GM18499 (cell line): ENCODE measurements around the gene MROH2A.
A peak's percentile ranks its signal among the peaks of the same experiment; 100 is the strongest.
"Not testable (repeated sequence)": the region's sequence is repeated elsewhere in the genome, so short reads cannot be mapped to it uniquely, and the experiment has no call there.

Experiments
- ATAC-seq: cut with Tn5 transposase; IDR thresholded peaks from one replicate; pipeline ENCODE4 v1.9.1; 2021; ENCODE audit warnings: moderate number of reproducible peaks; ENCODE audit not compliant: insufficient read depth, unreplicated experiment

The MROH2A gene

DNA sequence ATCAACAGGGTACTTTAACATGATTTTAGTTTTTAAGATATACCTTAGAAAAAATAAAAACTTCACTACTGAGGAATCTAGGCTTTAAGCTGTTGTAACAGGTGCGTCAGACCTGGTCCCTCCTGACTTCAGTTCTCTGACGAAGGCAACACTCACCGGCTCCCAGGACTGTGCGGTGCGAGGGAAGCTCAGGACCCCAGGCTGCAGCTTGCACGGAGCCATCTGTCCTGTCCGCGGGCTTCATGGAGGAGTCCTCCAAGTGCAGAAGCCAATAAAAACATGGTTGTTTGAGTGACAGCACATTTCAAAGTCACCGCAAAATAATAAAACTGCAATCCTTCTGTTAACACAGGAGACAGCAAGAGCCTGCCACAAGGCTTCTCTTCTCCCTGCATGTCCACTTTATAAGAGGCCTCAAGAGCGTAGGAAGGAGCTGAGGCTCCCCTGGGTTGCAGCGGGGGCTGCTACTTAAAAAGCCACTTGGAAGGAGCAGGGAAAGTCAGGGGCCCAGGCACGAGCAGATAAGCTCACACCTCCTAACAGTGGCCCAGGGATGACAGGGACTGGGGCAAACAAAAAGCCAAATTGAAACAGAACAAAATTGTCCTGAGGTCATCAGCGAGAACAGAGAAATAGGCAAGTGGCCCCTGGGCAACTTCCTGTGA, 71.6 kb downstream of the MROH2A start:
- no peak for ATAC-seq

DNA sequence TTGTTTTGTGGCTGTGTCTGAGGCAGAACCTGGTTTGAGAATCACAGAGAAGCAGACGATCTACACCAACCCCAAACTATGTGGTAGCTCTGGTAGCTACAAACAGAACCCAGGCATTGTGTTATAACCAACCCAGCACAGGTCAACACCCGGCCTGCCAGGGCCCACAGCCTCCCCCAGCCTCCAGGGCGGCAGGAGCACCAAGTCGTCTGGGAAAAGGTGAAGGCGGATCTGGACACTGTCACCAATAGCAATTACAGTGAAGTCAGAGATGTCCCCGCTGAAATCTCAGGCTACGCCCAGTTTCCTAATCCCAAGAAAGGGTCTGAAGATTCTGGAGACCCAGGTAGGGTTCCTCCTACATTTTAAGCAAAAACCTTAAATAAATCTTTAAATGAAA, 72.6 kb downstream of the MROH2A start:
- no peak for ATAC-seq

DNA sequence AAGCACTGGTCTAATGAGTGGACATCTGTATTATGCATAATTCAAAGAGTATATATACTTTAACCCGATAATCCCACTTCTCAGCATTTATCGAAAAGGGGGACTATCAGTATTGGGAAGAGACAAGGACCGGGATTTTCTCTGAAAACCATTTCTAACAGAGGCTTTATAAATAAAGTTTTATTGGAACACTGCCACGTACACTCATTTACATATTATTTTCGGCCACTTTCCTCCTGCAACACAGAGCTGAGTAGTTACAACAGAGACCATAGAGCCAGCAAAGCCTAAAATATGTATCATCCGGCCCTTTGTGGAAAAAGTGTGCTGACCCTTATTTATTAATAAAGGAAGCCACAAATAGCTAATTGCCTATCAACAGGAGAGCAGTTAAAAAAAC, 73.0 kb downstream of the MROH2A start:
- ATAC-seq = no peak

DNA sequence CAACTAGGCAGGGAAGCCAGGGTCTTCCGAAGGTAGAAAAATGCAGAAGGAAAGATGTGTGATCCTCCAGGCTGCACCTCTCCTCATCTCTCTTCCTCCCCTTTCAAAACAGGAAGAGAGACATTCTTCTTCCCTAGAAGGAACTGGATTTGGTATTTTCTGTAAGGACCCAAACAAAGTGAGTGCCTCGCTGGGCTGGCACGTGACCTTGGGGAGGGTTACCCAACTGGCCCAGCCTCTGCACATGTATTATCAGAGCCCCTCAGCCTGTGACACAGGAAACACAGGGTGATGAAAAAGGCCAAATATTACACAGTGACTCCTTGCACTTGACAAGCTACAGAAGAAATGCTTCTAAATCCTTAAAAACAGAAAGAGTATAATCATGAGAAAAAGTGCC, 73.9 kb downstream of the MROH2A start:
- no peak for ATAC-seq

DNA sequence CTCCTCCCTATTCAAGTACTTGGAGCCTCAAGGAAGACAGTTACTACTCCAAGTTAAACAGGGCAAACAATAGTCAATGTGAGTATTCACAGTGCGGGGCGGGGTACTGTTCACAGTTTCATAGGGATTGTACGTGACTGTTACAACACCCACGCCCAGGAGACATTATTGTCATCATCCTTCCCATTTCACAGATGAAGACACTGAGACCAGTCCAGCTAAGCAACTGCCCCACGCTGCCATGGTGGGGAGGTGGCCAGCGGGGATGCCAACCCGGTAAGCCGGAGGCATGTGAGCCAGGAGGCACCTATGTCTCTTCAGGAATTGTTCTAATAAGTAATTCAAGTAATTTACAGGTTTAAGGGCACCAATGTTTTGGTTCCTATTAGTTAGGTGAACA, 75.2 kb downstream of the MROH2A start:
- no peak for ATAC-seq

DNA sequence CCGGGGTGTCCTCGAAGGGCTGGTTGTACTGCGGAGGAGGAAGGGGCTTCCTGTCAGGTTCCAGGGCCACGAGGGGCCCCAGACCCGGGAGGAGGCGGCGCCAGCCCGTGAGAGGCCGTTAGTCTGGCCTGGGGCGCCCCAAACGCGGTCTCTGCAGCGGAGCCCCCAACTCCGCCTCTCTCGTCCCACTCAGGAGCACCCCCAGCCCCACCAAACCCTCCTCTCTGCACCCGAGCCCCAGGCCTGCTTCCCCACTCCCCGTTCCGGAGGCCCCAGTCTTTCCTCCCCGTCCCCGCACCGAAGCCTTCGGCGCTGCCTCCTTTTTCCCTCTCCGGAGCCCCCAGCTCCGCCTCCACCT, 75.7 kb downstream of the MROH2A start:
- no peak for ATAC-seq

DNA sequence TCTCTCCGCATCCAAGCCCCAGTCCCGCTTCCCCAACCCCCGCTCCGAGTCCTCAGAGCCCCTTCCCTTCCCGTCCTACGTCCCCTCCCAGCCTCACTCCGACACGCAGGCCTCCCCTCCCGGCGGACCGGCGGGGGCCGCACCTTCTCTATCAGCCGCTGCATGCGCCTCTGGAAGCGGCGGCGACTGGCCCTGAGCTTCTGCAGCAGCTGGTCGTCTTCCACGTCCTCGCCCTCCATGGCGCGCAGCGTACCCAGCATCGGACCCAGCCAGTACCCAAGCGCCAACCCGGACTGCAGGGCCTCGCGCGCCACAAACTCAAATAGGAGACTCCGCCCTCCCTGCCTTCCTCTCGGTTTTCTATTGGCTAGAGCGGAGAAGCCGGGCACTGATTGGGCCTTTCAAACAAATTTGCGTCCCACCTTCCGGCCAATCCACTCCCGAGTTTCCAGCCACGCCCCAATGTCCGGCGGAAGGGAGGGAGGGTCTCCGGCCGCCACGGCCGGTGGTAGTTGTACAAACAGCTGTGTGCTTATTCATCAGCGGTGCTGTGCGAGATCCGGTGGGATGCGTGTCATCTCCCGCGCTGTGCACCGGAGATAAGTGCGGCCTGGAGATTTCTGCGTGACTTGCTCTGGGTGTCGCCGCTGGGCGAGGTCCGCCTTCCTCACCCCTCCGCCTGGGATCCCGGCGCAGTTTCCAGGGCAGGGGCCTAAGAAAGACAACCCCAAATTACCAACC, 76.3 kb downstream of the MROH2A start, which contains the start of gene HJURP:
Gene HJURP, minus strand, starts transcription at position 295 of the 741 bp plus-strand sequence. Its CDS starts 35 bp downstream, at position 260.
- ATAC-seq = peak; percentile 81

DNA sequence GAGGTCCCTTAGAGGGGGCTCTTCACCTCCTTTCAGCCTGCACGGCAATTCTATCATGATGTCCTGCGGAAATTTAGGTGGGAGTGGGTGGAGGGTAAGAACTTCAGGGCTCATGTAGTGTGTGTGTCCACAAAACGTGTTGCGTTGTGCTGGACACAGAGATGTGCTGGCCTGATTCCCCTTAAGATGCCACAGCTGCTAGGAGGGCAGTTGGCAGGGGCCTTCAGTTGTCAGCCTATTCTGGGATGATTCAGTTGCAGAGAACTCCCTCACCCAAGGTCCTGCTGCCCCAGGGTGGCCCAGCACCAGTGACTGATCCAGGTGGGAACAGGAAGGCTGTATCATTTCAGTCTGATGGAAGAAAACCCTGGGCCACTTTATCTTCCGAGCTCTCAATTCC, 77.2 kb downstream of the MROH2A start:
- ATAC-seq = no peak

DNA sequence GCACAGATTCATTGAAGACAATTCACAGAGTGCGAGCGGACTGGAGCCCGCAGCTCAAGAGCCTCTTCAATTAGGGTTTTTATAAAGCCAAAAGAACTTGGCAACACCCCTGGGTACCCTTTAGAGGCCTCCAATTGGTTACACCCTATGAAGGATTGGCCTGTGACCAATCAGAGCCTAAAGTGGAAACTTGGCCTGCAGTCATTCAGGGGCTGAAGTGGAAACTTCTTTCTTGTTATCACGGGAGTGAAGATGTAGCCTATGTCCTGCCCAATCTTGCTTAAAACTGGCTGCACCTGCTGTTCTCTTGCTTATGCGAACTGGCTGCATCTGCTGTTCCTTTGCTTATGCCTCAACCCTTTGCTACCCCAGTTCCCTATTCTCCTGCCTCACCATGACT, 78.1 kb downstream of the MROH2A start:
- ATAC-seq = no peak

DNA sequence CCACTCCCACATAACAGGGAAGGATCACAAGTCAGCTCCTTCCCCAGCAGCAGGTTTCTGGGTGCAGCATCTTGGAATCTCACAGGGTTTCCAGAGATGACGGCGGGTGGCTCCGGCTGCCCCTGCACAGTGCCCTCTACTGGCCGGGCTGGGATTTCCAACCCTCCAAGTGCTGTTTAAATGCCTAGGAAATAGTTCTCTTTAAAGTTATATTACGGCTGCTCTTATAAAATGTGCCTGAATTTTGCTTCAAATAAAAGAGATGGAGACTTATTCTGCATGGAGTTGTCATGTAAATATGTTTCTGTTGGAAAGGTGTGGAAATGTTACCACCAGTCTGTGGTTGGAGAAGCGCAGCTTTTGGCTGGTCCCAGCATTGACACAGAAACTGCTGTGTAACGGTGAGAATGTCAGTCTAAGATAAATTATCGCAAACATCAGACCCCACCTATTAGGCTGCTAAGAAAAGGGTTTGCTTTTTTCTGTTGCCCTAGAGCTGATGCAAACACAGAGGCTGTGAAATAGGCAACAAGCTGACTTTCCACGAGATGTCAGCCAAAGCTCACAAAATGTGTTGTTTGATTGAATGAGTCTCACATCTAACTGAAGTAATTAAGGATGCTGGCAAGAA, 79.5 kb downstream of the MROH2A start:
- ATAC-seq = no peak

DNA sequence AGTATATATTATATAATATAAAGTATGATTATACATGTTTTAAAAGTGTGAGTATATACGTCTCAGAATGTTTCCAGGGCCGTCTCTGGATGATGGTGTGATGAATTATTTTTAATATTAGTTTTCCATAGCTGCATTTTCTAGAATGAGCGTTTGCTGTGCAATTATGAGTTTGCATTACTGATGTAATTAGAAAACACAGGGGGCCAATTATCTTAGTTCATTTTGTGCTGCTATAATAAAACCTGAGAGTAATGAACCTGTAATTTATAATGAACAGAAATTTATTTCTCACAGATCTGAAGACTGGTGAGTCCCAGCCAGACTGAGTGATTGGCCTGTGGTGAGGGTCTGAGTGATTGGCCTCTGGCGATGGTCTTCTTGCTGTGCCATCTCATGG, 80.2 kb downstream of the MROH2A start:
- no peak for ATAC-seq

DNA sequence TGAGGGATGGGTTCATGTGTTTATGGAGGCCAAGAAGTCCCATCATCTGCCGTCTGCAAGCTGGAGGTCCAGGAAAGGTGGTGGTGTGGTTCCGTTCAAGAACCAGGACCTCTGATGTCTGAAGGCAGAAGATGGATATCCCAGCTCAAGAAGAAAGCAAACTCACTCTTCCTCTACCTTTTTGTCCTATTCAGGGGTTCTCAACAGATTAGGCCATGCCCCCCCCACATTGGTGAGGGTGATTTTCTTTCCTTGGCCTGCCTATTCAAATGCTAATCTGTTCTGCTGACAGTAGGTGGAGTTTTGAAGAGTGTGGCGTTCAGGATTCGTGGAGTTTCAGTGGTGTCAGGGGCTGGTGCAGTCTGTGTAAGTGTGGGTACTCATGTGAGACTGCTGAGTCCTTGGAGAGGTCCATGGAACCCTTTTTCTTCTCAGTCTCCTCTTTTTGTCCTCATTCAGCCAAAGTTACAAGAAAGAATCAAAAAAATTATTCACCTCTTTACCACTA, 84.2 kb downstream of the MROH2A start:
- ATAC-seq = no peak

DNA sequence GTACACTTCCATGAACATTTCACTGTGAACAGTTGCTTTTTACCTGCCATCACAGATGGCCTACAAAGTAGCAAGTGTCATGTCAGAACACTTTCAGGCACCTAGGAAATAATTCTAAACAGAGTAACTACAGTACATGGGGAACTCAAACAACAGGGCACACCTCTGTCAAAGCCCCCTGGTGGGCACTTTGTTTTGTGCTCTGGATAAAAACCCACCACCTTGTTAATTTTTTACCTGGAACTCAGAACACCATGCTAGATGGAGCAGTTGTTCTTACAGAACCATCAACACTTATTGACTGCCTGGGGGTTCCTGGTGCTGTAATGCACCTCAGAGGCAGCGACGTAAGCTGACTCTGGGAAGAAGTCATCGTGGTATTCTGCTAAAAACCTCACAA, 87.7 kb downstream of the MROH2A start:
- no peak for ATAC-seq

DNA sequence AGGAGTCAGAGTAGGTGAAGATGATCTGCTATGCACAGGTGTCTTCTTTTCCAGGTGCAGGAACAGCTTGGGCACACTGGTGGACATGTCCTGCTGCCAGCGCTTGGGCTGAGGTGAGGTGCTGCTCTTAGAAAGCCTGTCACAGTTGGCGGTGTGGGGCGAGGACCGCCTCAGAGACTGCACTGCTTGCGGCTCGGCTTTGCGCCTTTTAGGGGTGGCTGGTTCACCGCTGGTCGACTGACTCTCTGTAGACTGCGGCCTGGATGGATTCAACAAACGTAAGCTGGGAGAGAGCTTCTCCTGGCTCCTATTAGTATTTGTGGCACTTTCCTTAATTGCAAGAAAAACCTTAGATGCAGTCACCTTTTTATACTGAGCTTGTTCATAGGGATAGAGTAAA, 88.3 kb downstream of the MROH2A start:
- ATAC-seq = no peak

DNA sequence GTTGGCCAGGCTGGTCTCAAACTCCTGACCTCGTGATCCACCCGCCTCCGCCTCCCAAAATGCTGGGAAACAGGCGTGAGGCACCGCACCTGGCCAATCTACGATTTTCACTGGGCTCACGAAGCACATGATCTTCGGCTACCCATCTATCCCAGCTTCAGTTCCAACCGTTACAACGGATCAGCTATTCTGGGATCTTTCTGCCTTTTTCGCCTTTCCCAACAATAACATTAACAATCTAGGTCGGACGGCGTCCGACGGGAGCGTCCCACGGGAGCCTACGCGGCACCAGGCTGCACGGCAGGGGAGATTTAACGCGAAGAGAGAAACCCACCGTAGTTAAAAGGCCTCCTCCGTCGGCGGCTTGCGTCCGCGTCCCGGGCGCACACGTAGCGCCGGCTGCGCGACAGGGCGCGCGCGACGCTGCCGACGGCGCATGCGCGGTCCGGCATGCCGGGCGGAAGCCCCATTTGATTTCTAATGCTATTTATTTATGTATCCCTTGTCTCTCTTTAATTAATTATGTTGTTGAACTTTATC, 89.9 kb downstream of the MROH2A start, which contains the start of gene MSL3B:
Gene MSL3B, minus strand, starts transcription at position 394 of the 540 bp plus-strand sequence.
- no peak for ATAC-seq

DNA sequence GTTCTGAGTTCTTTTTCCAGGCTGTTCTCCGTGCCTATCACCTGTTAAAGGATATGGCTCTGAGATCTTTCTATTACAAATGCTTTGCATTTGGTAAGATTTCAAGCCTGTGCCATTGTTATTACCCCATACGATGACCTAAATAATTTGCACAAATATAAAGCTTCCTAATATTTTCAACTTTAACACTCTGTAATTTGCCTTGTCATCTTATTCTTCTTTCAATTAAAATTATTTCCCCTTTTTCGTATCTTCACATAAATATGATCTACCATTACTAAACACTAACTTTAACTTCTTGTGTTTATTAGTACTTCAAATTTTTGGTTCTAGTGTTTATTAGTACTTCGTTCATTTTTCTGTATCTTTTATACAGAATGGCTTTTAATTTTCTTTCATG, 93.3 kb downstream of the MROH2A start:
- no peak for ATAC-seq

DNA sequence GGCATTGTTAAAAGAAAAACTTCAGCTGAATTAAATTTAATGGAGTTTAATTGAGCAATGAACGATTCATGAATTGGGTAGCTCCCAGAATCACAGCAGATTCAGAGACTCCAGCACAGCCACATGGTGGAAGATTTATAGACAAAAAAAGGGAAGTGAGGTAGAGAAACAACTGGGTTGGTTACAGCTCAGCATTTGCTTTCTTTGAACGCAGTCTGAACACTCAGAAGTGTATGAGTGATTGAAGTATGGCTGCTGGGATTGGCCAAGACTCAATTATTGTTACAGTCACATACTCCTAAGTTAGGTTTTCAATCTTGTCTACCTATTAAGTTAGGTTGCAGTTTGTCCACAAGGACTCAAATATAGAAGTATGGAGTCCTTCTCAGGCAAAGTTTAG, 94.0 kb downstream of the MROH2A start:
- ATAC-seq = not testable (repeated sequence)

DNA sequence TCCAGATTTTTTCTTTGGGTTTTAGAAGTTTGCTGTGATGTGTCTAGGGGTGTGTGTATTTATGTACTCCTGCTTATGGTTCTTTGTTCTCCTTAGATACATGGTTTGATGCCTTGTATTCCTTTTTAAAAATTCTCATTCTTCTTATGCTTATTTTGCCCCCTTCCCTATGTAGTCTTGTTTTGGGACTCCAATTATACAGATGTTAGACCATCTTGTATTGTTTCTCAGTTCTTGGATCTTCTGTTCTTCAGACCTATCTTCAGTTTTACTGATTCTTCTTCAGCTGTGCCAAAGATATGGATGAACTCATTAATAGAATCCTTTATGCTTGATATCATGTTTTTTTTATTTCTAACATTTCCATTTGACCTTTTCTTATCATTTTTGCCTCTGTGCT, 104.2 kb downstream of the MROH2A start:
- no peak for ATAC-seq
